ENCODE data around the gene NRG2. TPM values are rescaled to one million over a fixed set of nuclear protein-coding genes. Genes with fewer than 3 reads are reported as not detected.

Gene NRG2
- total RNA-seq, 1 experiment from 2014 or later: 0.59 TPM

DNA sequence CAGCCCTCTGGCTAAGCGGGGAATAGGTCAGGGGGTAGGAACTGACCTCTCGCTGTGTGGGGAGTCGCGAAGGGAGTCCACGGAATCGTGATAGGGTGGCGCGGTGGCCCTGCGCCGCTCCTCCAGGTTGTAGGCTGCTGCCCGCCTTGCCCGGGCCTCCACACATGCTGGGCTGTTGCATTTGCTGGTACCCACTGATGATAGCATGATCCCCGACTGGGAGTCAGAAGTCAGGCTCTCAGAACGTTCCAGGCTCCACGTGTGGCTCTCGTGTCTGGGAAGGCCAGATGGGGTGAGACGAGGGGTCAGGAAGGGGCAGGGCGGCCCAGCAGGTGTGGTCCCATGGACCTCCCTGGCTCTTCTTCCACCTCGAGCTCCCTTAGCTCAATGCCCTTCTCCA is 191.5 kb downstream of the NRG2 start:
- ChIA-PET POLR2A (no interaction called here), CTCF (no interaction called here)
- no peaks in the 10 kb centered on the region for H3K36me3 Mint-ChIP-seq (ENCODE audit: insufficient read depth, unreplicated experiment)
- no peaks in the 10 kb centered on the region for H3K4me1 Mint-ChIP-seq (ENCODE audit: low read depth, unreplicated experiment)
- H3K9me3 Mint-ChIP-seq (ENCODE audit: unreplicated experiment): no peaks in the 10 kb centered on the region
- BruUV-seq (replicated peaks): no TSS peak
- H3K9me3 ChIP-seq: no peaks in the 10 kb centered on the region
- H3K4me3 ChIP-seq (ENCODE audit: low read depth, low read length): no peak overlapping the region
- TF ChIP-seq, protein P1, sequence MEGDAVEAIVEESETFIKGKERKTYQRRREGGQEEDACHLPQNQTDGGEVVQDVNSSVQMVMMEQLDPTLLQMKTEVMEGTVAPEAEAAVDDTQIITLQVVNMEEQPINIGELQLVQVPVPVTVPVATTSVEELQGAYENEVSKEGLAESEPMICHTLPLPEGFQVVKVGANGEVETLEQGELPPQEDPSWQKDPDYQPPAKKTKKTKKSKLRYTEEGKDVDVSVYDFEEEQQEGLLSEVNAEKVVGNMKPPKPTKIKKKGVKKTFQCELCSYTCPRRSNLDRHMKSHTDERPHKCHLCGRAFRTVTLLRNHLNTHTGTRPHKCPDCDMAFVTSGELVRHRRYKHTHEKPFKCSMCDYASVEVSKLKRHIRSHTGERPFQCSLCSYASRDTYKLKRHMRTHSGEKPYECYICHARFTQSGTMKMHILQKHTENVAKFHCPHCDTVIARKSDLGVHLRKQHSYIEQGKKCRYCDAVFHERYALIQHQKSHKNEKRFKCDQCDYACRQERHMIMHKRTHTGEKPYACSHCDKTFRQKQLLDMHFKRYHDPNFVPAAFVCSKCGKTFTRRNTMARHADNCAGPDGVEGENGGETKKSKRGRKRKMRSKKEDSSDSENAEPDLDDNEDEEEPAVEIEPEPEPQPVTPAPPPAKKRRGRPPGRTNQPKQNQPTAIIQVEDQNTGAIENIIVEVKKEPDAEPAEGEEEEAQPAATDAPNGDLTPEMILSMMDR (IDR thresholded peaks at IDR 0.05; ENCODE audit: insufficient read depth in 1 of 2, low read depth in 1 of 2, low read length in 1 of 2, severe bottlenecking in 1 of 2, unreplicated experiment in 1 of 2): no peak
- no peaks in the 10 kb centered on the region for H3K4me1 ChIP-seq
- H3K27me3 Mint-ChIP-seq (ENCODE audit: insufficient read depth, unreplicated experiment): peaks cover 11% of the 10 kb centered on the region
- DNase-seq: no peak
- H3K4me3 Mint-ChIP-seq (ENCODE audit: unreplicated experiment): no peak overlapping the region
- no peaks in the 10 kb centered on the region for H3K36me3 ChIP-seq (ENCODE audit: control insufficient read depth, insufficient read depth, low read length)
- intact Hi-C loops (cut with micrococcal nuclease; ENCODE audit: unreplicated experiment): no loop called here
- no peak overlapping the region for H3K27ac Mint-ChIP-seq (ENCODE audit: unreplicated experiment)
- no peaks in the 10 kb centered on the region; the same call in none of the 2 replicates for H3K27me3 ChIP-seq (replicated peaks; ENCODE audit: control insufficient read depth, insufficient read depth, low read length)

DNA sequence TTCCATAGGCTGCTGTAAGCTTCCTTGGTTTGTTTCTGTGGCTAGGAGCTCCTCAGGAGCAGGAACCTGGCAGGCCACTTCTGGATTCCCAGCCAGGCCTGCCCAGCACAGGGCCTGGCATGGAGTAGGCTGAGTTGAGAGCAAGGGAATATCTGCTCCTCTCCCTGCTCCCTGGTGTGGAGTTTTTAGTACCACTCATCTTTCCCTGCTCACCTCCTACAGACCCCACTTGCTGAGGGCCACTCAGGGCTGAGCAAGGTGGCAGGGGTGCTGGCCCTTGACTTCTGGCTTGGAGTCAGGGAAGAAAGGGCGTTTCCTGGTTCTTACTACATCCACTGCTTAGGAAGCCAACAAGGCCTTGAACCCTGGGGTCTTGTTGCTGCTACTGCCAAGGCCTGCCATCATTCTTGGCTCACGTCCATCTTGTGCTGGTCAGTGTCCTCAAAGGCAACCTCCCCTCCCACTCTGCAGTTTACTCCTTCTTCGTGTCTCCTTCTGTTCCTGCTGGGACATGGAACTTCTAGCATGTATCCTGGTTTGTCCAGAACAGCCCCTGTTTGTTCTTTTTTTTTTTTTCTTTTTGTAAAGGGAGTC is 192.6 kb downstream of the NRG2 start:
- ChIA-PET CTCF (no interaction called here), POLR2A (no interaction called here)
- TF ChIP-seq, protein P1 (IDR thresholded peaks at IDR 0.05; ENCODE audit: insufficient read depth in 1 of 2, low read depth in 1 of 2, low read length in 1 of 2, severe bottlenecking in 1 of 2, unreplicated experiment in 1 of 2): no peak
- no peaks in the 10 kb centered on the region for H3K36me3 ChIP-seq (ENCODE audit: control insufficient read depth, insufficient read depth, low read length)
- Mint-ChIP-seq H3K27me3 (ENCODE audit: insufficient read depth, unreplicated experiment) (peaks cover 11% of the 10 kb centered on the region), H3K27ac (ENCODE audit: unreplicated experiment) (no peak overlapping the region), H3K4me1 (ENCODE audit: low read depth, unreplicated experiment) (no peaks in the 10 kb centered on the region), H3K36me3 (ENCODE audit: insufficient read depth, unreplicated experiment) (no peaks in the 10 kb centered on the region), H3K9me3 (ENCODE audit: unreplicated experiment) (no peaks in the 10 kb centered on the region), H3K4me3 (ENCODE audit: unreplicated experiment) (no peak overlapping the region)
- DNase-seq: no peak
- H3K4me1 ChIP-seq: no peaks in the 10 kb centered on the region
- no TSS peak for BruUV-seq (replicated peaks)
- H3K4me3 ChIP-seq (ENCODE audit: low read depth, low read length): no peak overlapping the region
- intact Hi-C loops (cut with micrococcal nuclease; ENCODE audit: unreplicated experiment): no loop called here
- H3K9me3 ChIP-seq: no peaks in the 10 kb centered on the region
- peaks cover 1% of the 10 kb centered on the region; the same call in 1 of the 2 replicates for H3K27me3 ChIP-seq (replicated peaks; ENCODE audit: control insufficient read depth, insufficient read depth, low read length)

DNA sequence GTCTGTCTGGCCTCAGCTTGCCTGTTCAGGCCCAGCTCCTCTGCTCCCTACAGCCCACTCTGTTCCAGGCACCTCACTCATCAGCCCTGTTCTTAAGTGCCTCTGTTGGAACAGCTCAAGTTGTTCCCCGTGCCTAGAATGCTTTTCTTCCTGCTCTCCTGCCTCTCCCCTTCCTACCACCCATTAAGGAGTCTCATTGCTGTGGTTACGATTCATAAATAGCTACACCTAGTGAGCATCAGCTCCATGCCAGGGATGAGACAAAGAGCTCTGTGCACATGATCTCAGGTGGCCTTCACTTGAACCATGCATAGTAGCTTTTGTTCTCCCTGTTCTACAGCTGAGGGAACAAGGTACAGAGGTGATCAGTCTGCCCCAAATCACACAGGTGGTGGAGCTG is 193.2 kb downstream of the NRG2 start:
- H3K4me1 ChIP-seq: no peaks in the 10 kb centered on the region
- peaks cover 1% of the 10 kb centered on the region; the same call in 1 of the 2 replicates for H3K27me3 ChIP-seq (replicated peaks; ENCODE audit: control insufficient read depth, insufficient read depth, low read length)
- H3K36me3 ChIP-seq (ENCODE audit: control insufficient read depth, insufficient read depth, low read length): no peaks in the 10 kb centered on the region
- ChIA-PET CTCF (interaction anchor here (0.9 to 2.2 kb wide), 2 partner anchors 44 to 119 kb away, joined by 3 to 10 read pairs; no protein-coding TSS in a partner anchor), POLR2A (no interaction called here)
- H3K9me3 ChIP-seq: no peaks in the 10 kb centered on the region
- intact Hi-C loops (cut with micrococcal nuclease; ENCODE audit: unreplicated experiment): no loop called here
- Mint-ChIP-seq H3K9me3 (ENCODE audit: unreplicated experiment) (no peaks in the 10 kb centered on the region), H3K4me1 (ENCODE audit: low read depth, unreplicated experiment) (no peaks in the 10 kb centered on the region), H3K36me3 (ENCODE audit: insufficient read depth, unreplicated experiment) (no peaks in the 10 kb centered on the region), H3K27ac (ENCODE audit: unreplicated experiment) (no peak overlapping the region), H3K4me3 (ENCODE audit: unreplicated experiment) (peak overlapping the region; percentile 34), H3K27me3 (ENCODE audit: insufficient read depth, unreplicated experiment) (peaks cover 11% of the 10 kb centered on the region)
- TF ChIP-seq, protein P1 (IDR thresholded peaks at IDR 0.05; ENCODE audit: insufficient read depth in 1 of 2, low read depth in 1 of 2, low read length in 1 of 2, severe bottlenecking in 1 of 2, unreplicated experiment in 1 of 2): no peak
- no TSS peak for BruUV-seq (replicated peaks)
- DNase-seq: no peak
- no peak overlapping the region for H3K4me3 ChIP-seq (ENCODE audit: low read depth, low read length)

Data from Caco-2 (cell line).